Activated T-cell treated with anti-CD3 and anti-CD28 coated beads, Interleukin-2, amount 50 U/mL, for 24 hours (primary cell): Measurements from ENCODE around the gene ECEL1.

Source experiments
- DNase-seq: peaks from one replicate; pipeline ENCODE4 v3.0.0-alpha.2; 2020
- H3K27ac Mint-ChIP-seq: 2 replicates; pipeline ENCODE4 v1.8.0; 2020; ENCODE audit warnings: mild to moderate bottlenecking, mixed read lengths
- H3K27me3 Mint-ChIP-seq: 2 replicates; pipeline ENCODE4 v1.8.0; 2020; ENCODE audit warnings: mixed read lengths
- H3K36me3 Mint-ChIP-seq: 2 replicates; pipeline ENCODE4 v1.8.0; 2020; ENCODE audit warnings: low read depth, mixed read lengths
- H3K4me1 Mint-ChIP-seq: 2 replicates; pipeline ENCODE4 v1.8.0; 2020; ENCODE audit warnings: low read depth, mixed read lengths
- H3K4me3 Mint-ChIP-seq: 2 replicates; pipeline ENCODE4 v1.8.0; 2020; ENCODE audit warnings: mild to moderate bottlenecking, moderate library complexity, mixed read lengths
- H3K9me3 Mint-ChIP-seq: 2 replicates; pipeline ENCODE4 v1.8.0; 2020; ENCODE audit warnings: mixed read lengths

The ECEL1 gene

DNA sequence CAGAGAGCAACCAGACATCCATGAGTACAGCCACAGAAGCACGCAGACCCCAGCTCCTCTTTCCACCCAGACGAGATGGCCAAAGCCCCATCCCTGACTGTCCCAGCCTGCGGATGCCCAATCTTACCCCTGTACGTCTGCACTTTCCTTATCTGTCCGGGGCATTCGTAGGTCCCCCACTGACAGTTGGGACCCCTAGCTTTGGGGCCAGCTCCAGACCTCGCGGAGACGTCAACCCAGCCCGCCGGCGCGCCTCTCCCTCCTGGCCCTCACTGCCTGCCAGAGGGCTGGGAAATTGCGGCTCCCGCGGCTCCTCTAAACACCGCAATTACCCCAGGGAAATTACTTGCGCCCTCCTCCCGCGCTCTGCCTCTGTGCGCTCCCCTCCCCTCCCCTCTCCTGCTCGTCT, 2.3 kb downstream of the ECEL1 start:
- H3K36me3 Mint-ChIP-seq: no peaks in the 10 kb centered on the region
- H3K27me3 Mint-ChIP-seq: peaks cover 63% of the 10 kb centered on the region
- DNase-seq: no peak
- H3K4me3 Mint-ChIP-seq: no peak overlapping the region
- H3K27ac Mint-ChIP-seq: no peak overlapping the region
- H3K9me3 Mint-ChIP-seq: no peaks in the 10 kb centered on the region
- H3K4me1 Mint-ChIP-seq: peaks cover 8% of the 10 kb centered on the region

GRCh38 chr2:232484628-232485347, 2.8 kb downstream of the ECEL1 start:
- no peak overlapping the region for H3K27ac Mint-ChIP-seq
- peaks cover 8% of the 10 kb centered on the region for H3K4me1 Mint-ChIP-seq
- DNase-seq: no peak
- no peak overlapping the region for H3K4me3 Mint-ChIP-seq
- H3K27me3 Mint-ChIP-seq: peaks cover 58% of the 10 kb centered on the region
- H3K9me3 Mint-ChIP-seq: no peaks in the 10 kb centered on the region
- H3K36me3 Mint-ChIP-seq: no peaks in the 10 kb centered on the region

DNA sequence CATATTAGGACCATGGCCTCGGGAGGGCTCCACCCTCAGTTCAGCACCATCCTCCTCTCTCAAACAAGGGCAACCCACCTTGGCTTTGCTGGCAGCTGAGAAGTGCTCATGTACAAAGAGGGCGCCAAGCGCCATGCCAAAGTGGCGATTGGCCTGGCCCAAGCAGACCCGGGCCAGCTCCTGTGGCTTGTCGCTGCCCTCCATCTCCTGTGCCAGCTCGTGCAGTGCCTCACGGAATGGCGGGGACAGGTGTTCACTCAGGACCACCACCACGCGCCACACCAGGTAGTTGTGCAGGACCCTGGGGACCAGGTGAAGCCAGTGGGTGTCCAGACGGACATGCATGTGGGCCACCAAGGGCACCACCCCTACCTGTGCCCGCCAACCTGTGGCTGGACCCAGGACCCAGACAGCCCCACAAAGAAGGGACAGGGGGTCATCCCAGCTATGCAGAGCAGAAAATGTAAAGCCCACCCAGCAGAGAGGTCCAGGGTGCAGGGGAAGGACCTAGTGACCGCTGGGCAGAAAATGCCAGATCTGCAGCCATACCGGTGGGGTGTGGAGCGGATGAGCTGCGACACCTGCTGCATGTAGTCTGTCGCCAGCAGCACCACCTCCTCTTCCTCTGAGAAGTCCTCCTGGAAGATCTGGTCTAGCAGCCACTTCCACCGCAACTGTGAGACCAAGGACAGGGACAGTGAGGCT, 3.6 kb downstream of the ECEL1 start:
- no peaks in the 10 kb centered on the region for H3K36me3 Mint-ChIP-seq
- no peak overlapping the region for H3K4me3 Mint-ChIP-seq
- no peak overlapping the region for H3K27ac Mint-ChIP-seq
- H3K27me3 Mint-ChIP-seq: peaks cover 51% of the 10 kb centered on the region
- no peak for DNase-seq
- no peaks in the 10 kb centered on the region for H3K9me3 Mint-ChIP-seq
- H3K4me1 Mint-ChIP-seq: peaks cover 8% of the 10 kb centered on the region

DNA sequence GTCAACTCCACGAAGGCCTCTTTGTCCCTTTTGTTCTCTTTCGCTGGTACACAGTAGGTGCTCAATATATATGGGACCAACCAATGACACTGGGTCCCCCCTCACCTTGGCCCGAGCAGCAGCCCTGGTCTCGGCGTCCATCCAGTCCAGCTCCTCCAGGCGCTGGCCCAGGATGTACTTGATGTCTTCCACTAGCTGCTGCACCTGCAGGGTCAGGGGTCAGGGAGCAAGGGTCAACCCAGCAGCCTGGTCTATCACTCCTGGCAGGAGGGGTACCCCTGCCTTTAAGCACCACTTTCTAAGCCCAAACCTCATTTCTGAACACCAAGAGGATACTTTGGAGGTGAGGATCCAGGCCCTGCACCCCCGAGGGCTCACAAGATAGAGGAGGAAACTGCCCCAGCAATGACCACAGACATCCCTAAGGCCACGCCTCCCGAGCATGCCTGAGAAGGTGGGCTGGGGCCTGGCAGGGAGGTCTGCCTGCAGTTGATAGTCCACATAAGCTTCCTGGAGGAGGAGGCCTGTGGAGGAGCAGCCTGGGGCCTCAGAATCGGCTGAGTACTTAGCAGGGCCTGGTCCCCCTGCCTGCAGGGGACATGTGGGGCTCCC, 4.2 kb downstream of the ECEL1 start:
- Mint-ChIP-seq H3K4me3 (no peak overlapping the region), H3K36me3 (no peaks in the 10 kb centered on the region), H3K9me3 (no peaks in the 10 kb centered on the region), H3K27ac (no peak overlapping the region), H3K27me3 (peaks cover 44% of the 10 kb centered on the region), H3K4me1 (peaks cover 8% of the 10 kb centered on the region)
- DNase-seq: no peak

GRCh38 chr2:232482301-232483238, 5.1 kb downstream of the ECEL1 start:
- no peak overlapping the region for H3K27ac Mint-ChIP-seq
- H3K9me3 Mint-ChIP-seq: no peaks in the 10 kb centered on the region
- H3K36me3 Mint-ChIP-seq: no peaks in the 10 kb centered on the region
- H3K27me3 Mint-ChIP-seq: peaks cover 39% of the 10 kb centered on the region
- DNase-seq: no peak
- H3K4me1 Mint-ChIP-seq: peaks cover 8% of the 10 kb centered on the region
- H3K4me3 Mint-ChIP-seq: no peak overlapping the region

DNA sequence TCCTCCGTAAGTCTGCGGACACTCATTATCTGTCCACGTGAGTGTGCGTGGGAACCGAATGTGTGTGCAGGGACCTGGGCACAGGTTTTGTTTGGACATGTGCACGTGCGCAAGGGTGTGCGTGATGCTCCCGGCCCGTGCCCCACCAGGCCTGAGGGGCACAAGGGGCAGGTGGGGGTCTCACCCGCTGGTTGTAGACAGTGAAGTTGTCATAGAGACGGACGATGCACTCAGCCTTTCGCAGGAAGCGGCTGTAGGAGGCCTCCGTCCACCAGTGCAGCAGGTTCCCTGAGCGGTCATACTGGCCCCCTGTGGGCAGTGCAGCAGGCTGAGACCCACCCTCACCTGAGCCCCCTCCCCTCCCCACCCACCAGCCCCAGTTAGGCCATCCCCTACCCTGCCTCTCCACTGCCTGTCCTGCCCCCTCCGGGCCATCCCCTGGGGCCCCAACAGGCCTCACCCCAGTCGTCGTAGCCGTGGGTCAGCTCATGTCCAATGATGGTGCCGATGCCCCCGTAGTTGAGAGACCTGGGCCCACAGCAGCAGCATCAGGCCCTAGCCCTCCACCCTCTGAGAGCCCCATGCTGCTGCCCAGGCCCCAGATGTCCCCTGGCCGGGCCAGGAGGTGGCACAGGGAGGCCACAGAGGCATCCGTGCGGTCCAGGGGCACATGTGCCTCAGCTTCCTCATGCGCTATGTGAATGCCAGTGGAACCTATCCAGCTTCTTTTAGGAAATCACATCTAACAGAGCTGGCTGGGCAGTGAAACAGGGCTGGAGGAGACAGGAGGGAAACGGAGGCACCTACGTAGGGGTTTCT, 6.1 kb downstream of the ECEL1 start:
- peaks cover 37% of the 10 kb centered on the region for H3K27me3 Mint-ChIP-seq
- no peaks in the 10 kb centered on the region for H3K36me3 Mint-ChIP-seq

GRCh38 chr2:232480201-232481190, 7.1 kb downstream of the ECEL1 start:
- peaks cover 40% of the 10 kb centered on the region for H3K27me3 Mint-ChIP-seq
- no peak overlapping the region for H3K4me3 Mint-ChIP-seq
- H3K36me3 Mint-ChIP-seq: no peaks in the 10 kb centered on the region
- no peak for DNase-seq
- H3K9me3 Mint-ChIP-seq: no peaks in the 10 kb centered on the region
- no peak overlapping the region for H3K27ac Mint-ChIP-seq
- peaks cover 4% of the 10 kb centered on the region for H3K4me1 Mint-ChIP-seq

More for the DNA sequence above, 6.1 kb downstream of the ECEL1 start:
- no peak overlapping the region for H3K27ac Mint-ChIP-seq
- H3K4me1 Mint-ChIP-seq: peaks cover 4% of the 10 kb centered on the region
- no peak overlapping the region for H3K4me3 Mint-ChIP-seq
- no peak for DNase-seq
- no peaks in the 10 kb centered on the region for H3K9me3 Mint-ChIP-seq

DNA sequence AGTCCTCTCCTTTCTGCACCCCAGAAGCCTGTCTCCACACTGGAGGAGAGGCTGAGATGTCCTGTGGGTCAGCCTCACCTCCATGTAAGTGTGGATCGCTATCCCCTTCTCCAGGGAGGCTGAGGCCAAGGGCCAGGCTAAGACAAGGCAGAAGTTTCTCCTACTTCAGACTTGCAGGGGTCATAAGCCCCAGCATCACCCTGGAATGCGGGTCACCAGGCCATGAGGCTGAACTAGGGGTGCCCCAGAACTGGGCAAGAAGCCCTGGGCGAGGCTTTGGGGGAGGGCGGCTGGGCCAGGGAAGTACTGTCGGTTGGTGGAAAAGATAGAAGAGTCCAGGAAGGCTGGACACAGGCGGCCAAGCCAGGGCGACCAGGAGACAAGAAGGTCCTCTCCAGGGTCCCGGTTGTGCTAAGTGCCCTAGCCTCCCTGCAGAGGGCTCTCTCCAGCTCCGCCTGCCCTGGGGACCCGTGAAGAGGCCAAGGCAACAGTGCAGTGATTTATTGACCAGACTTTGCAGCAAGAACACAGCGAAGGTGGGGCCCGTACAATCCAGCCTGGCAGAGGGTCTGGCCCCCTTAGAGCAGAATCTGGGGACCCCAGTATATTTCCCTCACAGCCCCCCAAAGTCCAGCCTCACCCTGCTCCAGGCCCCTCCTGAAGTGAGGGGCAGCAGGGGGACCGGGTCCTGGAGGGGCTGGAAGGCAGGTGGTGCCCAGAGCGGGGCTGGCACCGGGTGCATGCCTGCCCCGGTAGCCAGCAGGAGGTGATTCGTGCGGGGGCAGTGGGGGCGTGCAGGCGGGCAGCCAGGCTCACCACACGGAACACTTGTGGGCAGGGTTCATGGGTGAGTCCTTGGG, 8.1 kb downstream of the ECEL1 start:
- H3K9me3 Mint-ChIP-seq: no peaks in the 10 kb centered on the region

GRCh38 chr2:232478571-232479340, 8.9 kb downstream of the ECEL1 start:
- Mint-ChIP-seq H3K36me3 (no peaks in the 10 kb centered on the region), H3K27me3 (peaks cover 28% of the 10 kb centered on the region), H3K9me3 (no peaks in the 10 kb centered on the region), H3K4me3 (no peak overlapping the region), H3K4me1 (no peaks in the 10 kb centered on the region), H3K27ac (no peak overlapping the region)
- DNase-seq: no peak

More for the DNA sequence above, 8.1 kb downstream of the ECEL1 start:
- H3K27ac Mint-ChIP-seq: no peak overlapping the region
- no peaks in the 10 kb centered on the region for H3K4me1 Mint-ChIP-seq
- H3K27me3 Mint-ChIP-seq: peaks cover 36% of the 10 kb centered on the region
- no peak for DNase-seq
- H3K36me3 Mint-ChIP-seq: no peaks in the 10 kb centered on the region
- no peak overlapping the region for H3K4me3 Mint-ChIP-seq

- Mint-ChIP-seq H3K36me3 (no peaks in the 10 kb centered on the region), H3K27ac (no peak overlapping the region), H3K9me3 (peaks cover under 1% of the 10 kb centered on the region), H3K4me1 (no peaks in the 10 kb centered on the region), H3K4me3 (no peak overlapping the region), H3K27me3 (peaks cover 29% of the 10 kb centered on the region)
- DNase-seq: no peak
These were observed 9.7 kb downstream of the ECEL1 start for GRCh38 chr2:232477751-232478510.

DNA sequence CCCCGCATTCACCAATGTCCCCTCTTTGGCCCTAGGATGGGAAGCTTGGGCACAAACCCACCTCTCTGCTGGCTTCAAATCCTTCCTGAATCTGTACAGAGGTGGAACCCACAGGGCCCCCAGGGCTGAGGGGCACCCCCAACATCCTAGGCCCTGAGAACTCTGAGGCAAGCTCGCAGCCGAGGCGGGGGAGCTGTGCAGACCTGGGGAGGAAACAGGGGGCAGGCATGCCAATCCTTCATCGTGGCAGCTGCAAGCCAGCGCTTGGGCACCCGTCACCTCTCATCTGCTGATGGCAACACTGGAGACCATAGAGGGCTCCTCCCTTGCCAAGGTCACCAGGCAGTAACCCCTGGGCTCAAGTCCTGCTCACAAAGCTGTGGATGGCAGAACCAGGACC, 10.8 kb downstream of the ECEL1 start:
- no peaks in the 10 kb centered on the region for H3K36me3 Mint-ChIP-seq
- H3K4me1 Mint-ChIP-seq: no peaks in the 10 kb centered on the region
- no peak overlapping the region for H3K4me3 Mint-ChIP-seq
- DNase-seq: no peak
- no peak overlapping the region for H3K27ac Mint-ChIP-seq
- peaks cover 12% of the 10 kb centered on the region for H3K9me3 Mint-ChIP-seq
- peaks cover 30% of the 10 kb centered on the region for H3K27me3 Mint-ChIP-seq
